GM18870 (cell line): Measurements from ENCODE around the gene AMFR.

Source experiments
- ATAC-seq: cut with Tn5 transposase; IDR thresholded peaks from one replicate; pipeline ENCODE4 v1.9.1; 2021; ENCODE audit warnings: moderate library complexity; ENCODE audit not compliant: unreplicated experiment

Gene AMFR

GRCh38 chr16:56314244-56314850 is 111.0 kb downstream of the AMFR start:
- no peak for ATAC-seq

GRCh38 chr16:56312556-56312955 is 112.8 kb downstream of the AMFR start:
- no peak for ATAC-seq

GRCh38 chr16:56312028-56312300 is 113.4 kb downstream of the AMFR start:
- ATAC-seq = no peak
